GM13977 (cell line): ENCODE measurements around the gene SNX1.

Experiments used
- DNase-seq: peaks from one replicate; pipeline ENCODE4 v3.0.0; 2012; ENCODE audit warnings: low spot score
- CTCF ChIP-seq: IDR thresholded peaks from 2 replicates; pipeline ENCODE4 v1.5.1; 2012; ENCODE audit warnings: mild to moderate bottlenecking, control low read depth; ENCODE audit not compliant: insufficient read depth; ENCODE audit errors: extremely low read depth, missing control alignments
- in situ Hi-C: fragments of 300-500 bp; cut with MboI; formaldehyde crosslinking; loops from one replicate; pipeline ENCODE4 v1.12.0; 2022; ENCODE audit warnings: low sequenced_read_pairs, low pct_unique_long_range_greater_than_20kb, mixed read lengths, inconsistent platforms; ENCODE audit not compliant: unreplicated experiment

SNX1 gene

GRCh38 chr15:64187396-64188191 lies 91.8 kb downstream of the SNX1 start:
- in situ Hi-C loops: no loop called here
- TF ChIP-seq CTCF: no peak
- no peak for DNase-seq
